Endothelial cell of umbilical vein (primary cell): ENCODE data around the gene PAX3.

ENCODE experiments used
- EZH2 ChIP-seq: IDR thresholded peaks from 2 replicates; pipeline ENCODE4 v1.6.1; 2012; ENCODE audit warnings: borderline replicate concordance, low read depth, mild to moderate bottlenecking, moderate library complexity, low read length, inconsistent platforms; ENCODE audit not compliant: severe bottlenecking
- POLR2A ChIP-seq: IDR thresholded peaks from 2 replicates; pipeline ENCODE4 v1.6.1; 2012; ENCODE audit warnings: low read depth, mild to moderate bottlenecking, control low read depth, low read length
- POLR2AphosphoS5 ChIP-seq: IDR thresholded peaks from 2 replicates; pipeline ENCODE4 v1.6.1; 2012; ENCODE audit warnings: low read depth, mild to moderate bottlenecking, control low read depth, low read length, moderate library complexity; ENCODE audit not compliant: insufficient read depth
- TF ChIP-seq, protein P1 (sequence below), 2 donors: IDR thresholded peaks; 1 replicate in 1 of 2; 2 replicates in 1 of 2; pipeline ENCODE4 v1.5.1; 2011; ENCODE audit warnings: low read length in 2 of 2, mild to moderate bottlenecking in 2 of 2, moderate library complexity in 2 of 2, control low read depth in 1 of 2, inconsistent platforms in 1 of 2, low read depth in 1 of 2; ENCODE audit not compliant: insufficient read depth in 1 of 2; ENCODE audit errors: extremely low read depth in 1 of 2

DNA sequence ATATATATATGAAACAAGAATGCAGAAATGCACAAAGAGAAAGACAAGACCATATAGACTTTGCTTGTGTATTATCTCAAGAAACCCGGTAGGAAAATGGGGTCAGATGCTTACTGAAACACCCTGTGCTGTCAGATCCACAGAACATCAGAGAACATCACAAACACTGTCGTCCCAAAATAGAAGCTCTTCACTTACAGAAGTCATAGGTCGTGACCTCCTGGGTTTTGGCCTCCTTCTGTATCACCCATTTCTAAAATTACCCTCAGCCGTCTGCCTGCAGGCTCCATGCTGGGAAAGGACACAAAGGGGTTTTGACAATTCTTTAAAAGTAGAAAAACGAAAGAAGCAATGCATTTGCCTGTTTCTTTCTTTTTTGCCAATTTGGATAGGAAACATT, 137.9 kb downstream of the PAX3 start:
- TF ChIP-seq, protein P1, sequence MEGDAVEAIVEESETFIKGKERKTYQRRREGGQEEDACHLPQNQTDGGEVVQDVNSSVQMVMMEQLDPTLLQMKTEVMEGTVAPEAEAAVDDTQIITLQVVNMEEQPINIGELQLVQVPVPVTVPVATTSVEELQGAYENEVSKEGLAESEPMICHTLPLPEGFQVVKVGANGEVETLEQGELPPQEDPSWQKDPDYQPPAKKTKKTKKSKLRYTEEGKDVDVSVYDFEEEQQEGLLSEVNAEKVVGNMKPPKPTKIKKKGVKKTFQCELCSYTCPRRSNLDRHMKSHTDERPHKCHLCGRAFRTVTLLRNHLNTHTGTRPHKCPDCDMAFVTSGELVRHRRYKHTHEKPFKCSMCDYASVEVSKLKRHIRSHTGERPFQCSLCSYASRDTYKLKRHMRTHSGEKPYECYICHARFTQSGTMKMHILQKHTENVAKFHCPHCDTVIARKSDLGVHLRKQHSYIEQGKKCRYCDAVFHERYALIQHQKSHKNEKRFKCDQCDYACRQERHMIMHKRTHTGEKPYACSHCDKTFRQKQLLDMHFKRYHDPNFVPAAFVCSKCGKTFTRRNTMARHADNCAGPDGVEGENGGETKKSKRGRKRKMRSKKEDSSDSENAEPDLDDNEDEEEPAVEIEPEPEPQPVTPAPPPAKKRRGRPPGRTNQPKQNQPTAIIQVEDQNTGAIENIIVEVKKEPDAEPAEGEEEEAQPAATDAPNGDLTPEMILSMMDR (IDR thresholded peaks at IDR 0.05; ENCODE audit: extremely low read depth in 1 of 2, insufficient read depth in 1 of 2, low read depth in 1 of 2, low read length in 2 of 2) = no peak
- TF ChIP-seq POLR2AphosphoS5 (no peak), POLR2A (no peak), EZH2 (no peak)
